Astrocyte of the spinal cord (primary cell): ENCODE measurements around the gene MSI2.

Experiments
- DNase-seq: peaks from one replicate; pipeline ENCODE4 v3.0.0; 2011; ENCODE audit warnings: low read depth, low spot score
- H3K4me3 ChIP-seq: 2 replicates; pipeline ENCODE4 v1.5.1; 2011; ENCODE audit warnings: low read depth, mild to moderate bottlenecking, low read length, moderate library complexity
- in situ Hi-C: cut with HindIII; loops from 2 replicates; pipeline ENCODE4 v1.10.0; 2017; ENCODE audit warnings: low sequenced_read_pairs
- TF ChIP-seq, protein P1 (sequence below): IDR thresholded peaks from 2 replicates; pipeline ENCODE4 v1.5.1; 2012; ENCODE audit warnings: low read depth, mild to moderate bottlenecking, low read length, inconsistent platforms

MSI2 gene

DNA sequence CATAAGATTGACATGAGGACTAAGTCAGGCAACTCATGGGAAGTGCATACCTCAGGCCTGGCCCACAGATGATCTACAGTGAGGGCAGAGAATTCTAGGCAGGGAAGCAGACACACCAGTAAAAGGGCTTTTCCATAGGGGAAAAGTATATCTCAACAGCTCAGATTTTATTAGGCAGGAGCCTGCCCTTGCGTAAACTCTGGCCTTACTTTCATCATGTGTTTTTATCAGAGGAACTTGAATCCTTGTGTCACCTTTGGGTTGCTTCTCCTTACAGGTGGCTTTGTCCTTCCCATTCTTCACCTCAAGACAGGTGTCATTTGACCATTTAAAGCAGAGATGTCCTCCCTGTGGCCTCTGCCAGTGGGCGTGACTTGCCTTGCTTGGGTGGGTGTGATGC lies 138.1 kb downstream of the MSI2 start:
- in situ Hi-C loops = no loop called here
- TF ChIP-seq, protein P1, sequence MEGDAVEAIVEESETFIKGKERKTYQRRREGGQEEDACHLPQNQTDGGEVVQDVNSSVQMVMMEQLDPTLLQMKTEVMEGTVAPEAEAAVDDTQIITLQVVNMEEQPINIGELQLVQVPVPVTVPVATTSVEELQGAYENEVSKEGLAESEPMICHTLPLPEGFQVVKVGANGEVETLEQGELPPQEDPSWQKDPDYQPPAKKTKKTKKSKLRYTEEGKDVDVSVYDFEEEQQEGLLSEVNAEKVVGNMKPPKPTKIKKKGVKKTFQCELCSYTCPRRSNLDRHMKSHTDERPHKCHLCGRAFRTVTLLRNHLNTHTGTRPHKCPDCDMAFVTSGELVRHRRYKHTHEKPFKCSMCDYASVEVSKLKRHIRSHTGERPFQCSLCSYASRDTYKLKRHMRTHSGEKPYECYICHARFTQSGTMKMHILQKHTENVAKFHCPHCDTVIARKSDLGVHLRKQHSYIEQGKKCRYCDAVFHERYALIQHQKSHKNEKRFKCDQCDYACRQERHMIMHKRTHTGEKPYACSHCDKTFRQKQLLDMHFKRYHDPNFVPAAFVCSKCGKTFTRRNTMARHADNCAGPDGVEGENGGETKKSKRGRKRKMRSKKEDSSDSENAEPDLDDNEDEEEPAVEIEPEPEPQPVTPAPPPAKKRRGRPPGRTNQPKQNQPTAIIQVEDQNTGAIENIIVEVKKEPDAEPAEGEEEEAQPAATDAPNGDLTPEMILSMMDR = no peak
- no peak for DNase-seq
- H3K4me3 ChIP-seq = no peak overlapping the region

DNA sequence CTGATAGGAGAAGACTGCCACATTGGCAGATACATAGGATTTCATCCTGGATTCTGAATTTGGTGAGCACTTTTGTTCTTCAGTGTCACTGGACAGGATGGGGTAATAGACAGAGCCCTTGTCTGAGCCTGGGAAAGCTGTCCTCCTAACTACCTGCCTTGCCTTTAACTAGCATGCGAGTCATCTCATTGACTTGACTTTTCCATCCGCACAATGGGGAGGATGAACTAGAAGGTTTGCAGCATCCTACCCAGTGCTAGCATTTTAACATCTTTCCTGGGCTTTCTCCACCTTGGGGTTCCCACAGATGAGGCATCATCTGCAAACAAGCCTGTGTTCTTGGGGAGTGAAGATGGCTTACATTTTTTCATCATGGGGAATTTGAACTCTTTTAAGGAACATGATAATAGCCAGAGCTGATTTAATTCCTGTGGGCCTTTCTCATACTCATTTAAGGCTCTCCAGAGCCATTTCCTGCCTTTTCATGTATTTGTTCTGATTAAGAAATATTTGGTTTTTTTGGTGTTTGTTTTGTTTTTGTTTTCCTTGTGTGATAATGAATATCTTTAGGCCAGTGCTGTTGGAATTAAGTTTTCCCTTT lies 139.5 kb downstream of the MSI2 start:
- no peak overlapping the region for H3K4me3 ChIP-seq
- no peak for DNase-seq
- TF ChIP-seq, protein P1 = no peak
- in situ Hi-C loops = no loop called here

DNA sequence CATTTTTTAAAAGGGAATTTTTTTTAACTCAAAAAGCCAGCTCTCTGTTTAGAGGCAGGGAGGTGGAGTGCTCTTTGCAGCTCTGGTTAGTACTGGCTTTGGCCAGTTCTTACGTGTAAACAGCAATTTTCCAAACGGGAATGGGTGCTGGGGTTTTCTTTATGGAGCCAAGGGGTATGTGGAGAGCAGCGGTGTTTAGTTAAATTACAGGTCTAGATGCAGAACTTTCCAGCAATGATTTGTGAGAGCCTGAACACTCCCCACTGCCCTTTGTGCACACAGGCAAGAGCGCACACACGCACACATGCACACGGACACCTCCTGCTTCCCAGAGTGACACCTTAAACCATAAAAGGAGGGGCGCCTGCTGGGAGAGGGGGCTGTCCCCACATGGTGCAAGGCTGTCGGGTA lies 140.2 kb downstream of the MSI2 start:
- TF ChIP-seq, protein P1 = no peak
- in situ Hi-C loops = no loop called here
- H3K4me3 ChIP-seq = no peak overlapping the region
- DNase-seq = no peak

DNA sequence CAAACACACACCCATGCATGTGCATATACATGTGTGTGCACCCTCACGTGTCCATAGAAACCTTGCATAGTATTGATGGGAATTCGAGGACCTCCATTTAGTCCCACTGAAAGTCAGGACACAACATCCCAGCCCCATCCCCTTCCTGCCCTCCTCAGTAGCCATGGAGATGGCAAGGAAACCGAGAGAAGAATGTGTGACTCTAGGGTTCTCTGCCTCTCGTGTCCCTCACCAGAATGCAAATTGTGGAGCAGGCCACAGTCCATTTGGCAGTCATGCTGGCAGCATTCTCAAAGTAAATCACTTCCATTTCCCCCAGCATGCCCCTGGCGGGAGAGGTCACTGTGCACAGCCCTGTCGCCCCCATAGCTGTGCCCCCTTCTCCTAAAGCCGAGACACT lies 141.1 kb downstream of the MSI2 start:
- no peak for DNase-seq
- no peak overlapping the region for H3K4me3 ChIP-seq
- TF ChIP-seq, protein P1 = no peak
- in situ Hi-C loops = no loop called here

DNA sequence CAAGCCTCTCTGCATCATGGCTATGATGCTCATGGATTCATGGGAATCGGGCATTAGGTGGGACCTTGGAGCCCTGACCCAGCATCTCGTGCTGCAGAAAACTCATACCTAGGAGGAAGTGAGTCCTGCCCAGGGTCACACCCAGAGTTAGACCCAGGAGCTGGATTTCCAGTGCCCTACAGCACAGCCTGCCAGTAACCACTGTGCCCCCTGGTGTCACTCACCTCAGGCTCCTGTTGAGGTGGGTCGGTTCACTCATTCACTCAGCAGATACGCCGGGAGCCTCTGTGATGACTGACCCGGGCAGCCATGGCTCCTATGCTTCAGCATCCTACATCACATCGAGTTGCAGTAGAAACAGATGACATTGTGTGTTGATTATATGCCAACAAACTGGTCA lies 143.4 kb downstream of the MSI2 start:
- TF ChIP-seq, protein P1 = no peak
- no peak for DNase-seq
- no peak overlapping the region for H3K4me3 ChIP-seq
- in situ Hi-C loops = no loop called here

DNA sequence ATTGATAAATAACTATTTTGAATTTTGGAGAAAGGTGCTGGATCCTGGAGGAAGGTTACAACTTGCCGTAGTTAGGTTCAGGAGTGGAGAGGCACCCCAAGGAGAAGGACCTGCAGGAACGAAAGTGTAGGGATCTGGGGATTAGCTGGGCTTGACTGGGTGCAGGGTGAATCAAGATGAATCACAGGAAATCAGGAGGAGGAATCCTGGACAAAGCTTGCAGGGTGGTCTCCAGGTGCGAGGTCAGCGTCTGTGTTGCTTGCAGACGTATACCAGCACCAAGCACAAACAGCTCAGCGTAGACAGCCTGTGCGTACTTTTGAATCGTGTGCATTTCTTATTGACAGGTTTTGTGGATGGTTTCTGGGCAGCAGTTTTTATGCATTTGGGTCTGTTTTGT lies 144.3 kb downstream of the MSI2 start:
- in situ Hi-C loops = no loop called here
- TF ChIP-seq, protein P1 = no peak
- H3K4me3 ChIP-seq = no peak overlapping the region
- DNase-seq = no peak
